NCI-H526 (cell line): ENCODE results near the gene FHIT.
A peak's percentile ranks its signal among the peaks of the same experiment; 100 is the strongest.

Source experiments
- DNase-seq, 2 experiments: peaks; one replicate each; lab custom pipeline; 2025; lab: John Stamatoyannopoulos, UW

Gene FHIT

GRCh38 chr3:60277361-60277800 lies 973.9 kb downstream of the FHIT start:
- DNase-seq = no peak

GRCh38 chr3:60276615-60277014 lies 974.6 kb downstream of the FHIT start:
- no peak for DNase-seq

- no peak for DNase-seq
Observed at GRCh38 chr3:60274646-60275045, 976.6 kb downstream of the FHIT start.

- DNase-seq = no peak
Observed at GRCh38 chr3:60274098-60274497, 977.2 kb downstream of the FHIT start.

GRCh38 chr3:60269829-60270266 lies 981.4 kb downstream of the FHIT start:
- DNase-seq = no peak

- no peak for DNase-seq
Observed at GRCh38 chr3:60269377-60269776, 981.9 kb downstream of the FHIT start.

- no peak for DNase-seq
Observed at GRCh38 chr3:60268123-60268522, 983.1 kb downstream of the FHIT start.

GRCh38 chr3:60266444-60266843 lies 984.8 kb downstream of the FHIT start:
- no peak for DNase-seq

GRCh38 chr3:60263191-60263590 lies 988.1 kb downstream of the FHIT start:
- no peak for DNase-seq

- no peak for DNase-seq
Observed at GRCh38 chr3:60262546-60262945, 988.7 kb downstream of the FHIT start.

GRCh38 chr3:60260546-60260945 lies 990.7 kb downstream of the FHIT start:
- DNase-seq = no peak

GRCh38 chr3:60250810-60251209 lies 1000.4 kb downstream of the FHIT start:
- no peak for DNase-seq

- DNase-seq = no peak
Observed at GRCh38 chr3:60250206-60250605, 1001.0 kb downstream of the FHIT start.

GRCh38 chr3:60246361-60246760 lies 1004.9 kb downstream of the FHIT start:
- peak; percentile 70 to 83 for DNase-seq

GRCh38 chr3:60243456-60243855 lies 1007.8 kb downstream of the FHIT start:
- DNase-seq = no peak

- peak; percentile 40 to 64 for DNase-seq
Observed at GRCh38 chr3:60240492-60240891, 1010.8 kb downstream of the FHIT start.

GRCh38 chr3:60238550-60238949 lies 1012.7 kb downstream of the FHIT start:
- DNase-seq = no peak

GRCh38 chr3:60229502-60229901 lies 1021.8 kb downstream of the FHIT start:
- DNase-seq = no peak

- DNase-seq = no peak
Observed at GRCh38 chr3:60228823-60229222, 1022.4 kb downstream of the FHIT start.

GRCh38 chr3:60226912-60227311 lies 1024.3 kb downstream of the FHIT start:
- DNase-seq = peak in 1 of 2 experiments; percentile 11

GRCh38 chr3:60225848-60226247 lies 1025.4 kb downstream of the FHIT start:
- no peak for DNase-seq

GRCh38 chr3:60220768-60221167 lies 1030.5 kb downstream of the FHIT start:
- DNase-seq = no peak

GRCh38 chr3:60219501-60219900 lies 1031.8 kb downstream of the FHIT start:
- no peak for DNase-seq

GRCh38 chr3:60217156-60217911 lies 1033.9 kb downstream of the FHIT start:
- no peak for DNase-seq
